SK-N-MC (cell line): ENCODE results near the gene IRF9.

ENCODE experiments used
- EZH2 ChIP-seq: fragments of 200-600 bp; sonication (generic); IDR thresholded peaks from one replicate; pipeline ENCODE4 v1.6.1; 2017; ENCODE audit warnings: antibody characterized with exemption
- FOXP2 ChIP-seq: optimal IDR thresholded peaks from 2 replicates; pipeline ENCODE3; 2011; ENCODE audit warnings: mild to moderate bottlenecking, moderate library complexity; ENCODE audit not compliant: insufficient read depth; ENCODE audit errors: extremely low read length, control extremely low read depth
- POLR2AphosphoS5 ChIP-seq: IDR thresholded peaks from 2 replicates; pipeline ENCODE4 v1.6.1; 2012; ENCODE audit warnings: mild to moderate bottlenecking, low read depth, low read length, borderline replicate concordance

- TF ChIP-seq EZH2 (no peak), POLR2AphosphoS5 (no peak), FOXP2 (no peak)
These were observed 30.1 kb upstream of the IRF9 start for GRCh38 chr14:24130717-24131548.
